Hindlimb muscle (tissue), 1 donor: ENCODE measurements around the gene MAPK1. TPM values are rescaled to one million over a fixed set of nuclear protein-coding genes. Genes with fewer than 3 reads are reported as not detected.
A peak's percentile ranks its signal among the peaks of the same experiment; 100 is the strongest.
"Not testable (repeated sequence)": the region's sequence is repeated elsewhere in the genome, so short reads cannot be mapped to it uniquely, and the experiment has no call there.

Source experiments
- DNase-seq: peaks from one replicate; pipeline ENCODE4 v3.0.0-alpha.2; 2013
- polyA plus RNA-seq: library from polyadenylated mRNA; unstranded; fragments of 120-200 nt; gene quantifications from one replicate; pipeline ENCODE4 v1.2.1, GENCODE V29; 2013; ENCODE audit not compliant: insufficient read length

MAPK1 gene
- polyA plus RNA-seq, 1 donor: 126 TPM

GRCh38 chr22:21724496-21724895 is 142.9 kb downstream of the MAPK1 start:
- not testable (repeated sequence) for DNase-seq

GRCh38 chr22:21721195-21721852 is 146.1 kb downstream of the MAPK1 start:
- DNase-seq: not testable (repeated sequence)

GRCh38 chr22:21720191-21720859 is 147.1 kb downstream of the MAPK1 start:
- not testable (repeated sequence) for DNase-seq

GRCh38 chr22:21719024-21719423 is 148.4 kb downstream of the MAPK1 start:
- no peak for DNase-seq

GRCh38 chr22:21718499-21718898 is 148.9 kb downstream of the MAPK1 start:
- no peak for DNase-seq

GRCh38 chr22:21716395-21717122 is 150.9 kb downstream of the MAPK1 start:
- not testable (repeated sequence) for DNase-seq

- no peak for DNase-seq
These were observed 152.7 kb downstream of the MAPK1 start for GRCh38 chr22:21714786-21715185.

- DNase-seq: no peak
These were observed 153.2 kb downstream of the MAPK1 start for GRCh38 chr22:21714059-21714770.

- DNase-seq: no peak
These were observed 153.9 kb downstream of the MAPK1 start for GRCh38 chr22:21713428-21714058.

- DNase-seq: peak; percentile 72
These were observed 154.6 kb downstream of the MAPK1 start for GRCh38 chr22:21712751-21713427.

GRCh38 chr22:21711851-21712250 is 155.6 kb downstream of the MAPK1 start:
- no peak for DNase-seq

GRCh38 chr22:21710156-21710555 is 157.3 kb downstream of the MAPK1 start:
- DNase-seq: no peak

- DNase-seq: no peak
These were observed 157.8 kb downstream of the MAPK1 start for GRCh38 chr22:21709688-21710087.

- DNase-seq: no peak
These were observed 158.5 kb downstream of the MAPK1 start for GRCh38 chr22:21708960-21709359.

GRCh38 chr22:21707677-21708076 is 159.8 kb downstream of the MAPK1 start:
- DNase-seq: no peak

Other genes starting within 250 kb of the MAPK1 start
- gene YDJC, start 237.6 kb downstream of the MAPK1 start, polyA plus RNA-seq: 4.1 TPM
- gene CCDC116, start 234.9 kb downstream of the MAPK1 start, polyA plus RNA-seq: 0.45 TPM
- 7.2 TPM for gene SDF2L1, start 225.3 kb downstream of the MAPK1 start, polyA plus RNA-seq
- 34.4 TPM for gene PPIL2, start 201.6 kb downstream of the MAPK1 start, polyA plus RNA-seq
- 26.8 TPM for gene YPEL1, start 131.9 kb downstream of the MAPK1 start, polyA plus RNA-seq
- 52.5 TPM for gene PPM1F, start 85.2 kb upstream of the MAPK1 start, polyA plus RNA-seq
- 16.7 TPM for gene TOP3B, start 115.1 kb upstream of the MAPK1 start, polyA plus RNA-seq